ENCODE measurements around the gene TM9SF1.
"Not testable (repeated sequence)": the region's sequence is repeated elsewhere in the genome, so short reads cannot be mapped to it uniquely, and the experiment has no call there.

The TM9SF1 gene

DNA sequence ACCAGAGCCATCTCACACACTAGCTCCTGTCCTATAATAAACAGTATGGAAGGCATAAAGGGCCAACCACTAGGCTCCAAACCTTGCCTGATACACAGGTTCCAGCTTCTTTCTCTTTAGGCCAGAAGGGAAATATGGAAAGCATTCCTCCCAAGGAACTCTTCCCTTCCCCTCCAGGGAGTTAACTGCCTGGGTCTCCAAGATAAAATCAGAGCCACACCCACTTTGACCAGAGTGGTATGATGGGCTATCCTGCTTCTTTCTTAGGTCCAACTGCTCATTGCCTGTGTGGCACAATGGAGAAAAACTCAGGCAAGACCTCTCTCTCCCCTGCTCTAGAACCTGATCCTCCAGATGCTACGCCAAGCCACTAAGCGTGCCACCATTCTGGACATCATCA is 12.4 kb upstream of the TM9SF1 start:
- no peak overlapping the region for H3K27ac ChIP-seq
- in situ Hi-C loops (cut with HindIII; ENCODE audit: low pct_ligation_motif_present, low sequenced_read_pairs): no loop called here
- TF ChIP-seq, protein P1, sequence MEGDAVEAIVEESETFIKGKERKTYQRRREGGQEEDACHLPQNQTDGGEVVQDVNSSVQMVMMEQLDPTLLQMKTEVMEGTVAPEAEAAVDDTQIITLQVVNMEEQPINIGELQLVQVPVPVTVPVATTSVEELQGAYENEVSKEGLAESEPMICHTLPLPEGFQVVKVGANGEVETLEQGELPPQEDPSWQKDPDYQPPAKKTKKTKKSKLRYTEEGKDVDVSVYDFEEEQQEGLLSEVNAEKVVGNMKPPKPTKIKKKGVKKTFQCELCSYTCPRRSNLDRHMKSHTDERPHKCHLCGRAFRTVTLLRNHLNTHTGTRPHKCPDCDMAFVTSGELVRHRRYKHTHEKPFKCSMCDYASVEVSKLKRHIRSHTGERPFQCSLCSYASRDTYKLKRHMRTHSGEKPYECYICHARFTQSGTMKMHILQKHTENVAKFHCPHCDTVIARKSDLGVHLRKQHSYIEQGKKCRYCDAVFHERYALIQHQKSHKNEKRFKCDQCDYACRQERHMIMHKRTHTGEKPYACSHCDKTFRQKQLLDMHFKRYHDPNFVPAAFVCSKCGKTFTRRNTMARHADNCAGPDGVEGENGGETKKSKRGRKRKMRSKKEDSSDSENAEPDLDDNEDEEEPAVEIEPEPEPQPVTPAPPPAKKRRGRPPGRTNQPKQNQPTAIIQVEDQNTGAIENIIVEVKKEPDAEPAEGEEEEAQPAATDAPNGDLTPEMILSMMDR (IDR thresholded peaks at IDR 0.05; ENCODE audit: low read depth, low read length, missing control alignments): no peak
- H3K4me3 ChIP-seq (ENCODE audit: low read depth, low read length): no peak overlapping the region
- DNase-seq: no peak
- H3K27me3 ChIP-seq (replicated peaks): no peaks in the 10 kb centered on the region
- peaks cover 28% of the 10 kb centered on the region for H3K36me3 ChIP-seq (replicated peaks)

DNA sequence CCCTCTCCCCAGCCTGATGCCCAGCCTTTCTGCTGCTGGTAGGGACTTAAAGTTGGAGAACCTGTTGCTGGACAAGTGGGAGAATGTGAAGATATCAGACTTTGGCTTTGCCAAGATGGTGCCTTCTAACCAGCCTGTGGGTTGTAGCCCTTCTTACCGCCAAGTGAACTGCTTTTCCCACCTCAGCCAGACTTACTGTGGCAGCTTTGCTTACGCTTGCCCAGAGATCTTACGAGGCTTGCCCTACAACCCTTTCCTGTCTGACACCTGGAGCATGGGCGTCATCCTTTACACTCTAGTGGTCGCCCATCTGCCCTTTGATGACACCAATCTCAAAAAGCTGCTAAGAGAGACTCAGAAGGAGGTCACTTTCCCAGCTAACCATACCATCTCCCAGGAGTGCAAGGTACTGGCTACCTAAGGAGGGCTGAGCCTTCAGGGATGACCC is 11.9 kb upstream of the TM9SF1 start:
- in situ Hi-C loops (cut with HindIII; ENCODE audit: low pct_ligation_motif_present, low sequenced_read_pairs): no loop called here
- TF ChIP-seq, protein P1 (IDR thresholded peaks at IDR 0.05; ENCODE audit: low read depth, low read length, missing control alignments): no peak
- no peak overlapping the region for H3K27ac ChIP-seq
- H3K36me3 ChIP-seq (replicated peaks): peaks cover 30% of the 10 kb centered on the region
- no peak for DNase-seq
- no peak overlapping the region for H3K4me3 ChIP-seq (ENCODE audit: low read depth, low read length)
- H3K27me3 ChIP-seq (replicated peaks): no peaks in the 10 kb centered on the region

DNA sequence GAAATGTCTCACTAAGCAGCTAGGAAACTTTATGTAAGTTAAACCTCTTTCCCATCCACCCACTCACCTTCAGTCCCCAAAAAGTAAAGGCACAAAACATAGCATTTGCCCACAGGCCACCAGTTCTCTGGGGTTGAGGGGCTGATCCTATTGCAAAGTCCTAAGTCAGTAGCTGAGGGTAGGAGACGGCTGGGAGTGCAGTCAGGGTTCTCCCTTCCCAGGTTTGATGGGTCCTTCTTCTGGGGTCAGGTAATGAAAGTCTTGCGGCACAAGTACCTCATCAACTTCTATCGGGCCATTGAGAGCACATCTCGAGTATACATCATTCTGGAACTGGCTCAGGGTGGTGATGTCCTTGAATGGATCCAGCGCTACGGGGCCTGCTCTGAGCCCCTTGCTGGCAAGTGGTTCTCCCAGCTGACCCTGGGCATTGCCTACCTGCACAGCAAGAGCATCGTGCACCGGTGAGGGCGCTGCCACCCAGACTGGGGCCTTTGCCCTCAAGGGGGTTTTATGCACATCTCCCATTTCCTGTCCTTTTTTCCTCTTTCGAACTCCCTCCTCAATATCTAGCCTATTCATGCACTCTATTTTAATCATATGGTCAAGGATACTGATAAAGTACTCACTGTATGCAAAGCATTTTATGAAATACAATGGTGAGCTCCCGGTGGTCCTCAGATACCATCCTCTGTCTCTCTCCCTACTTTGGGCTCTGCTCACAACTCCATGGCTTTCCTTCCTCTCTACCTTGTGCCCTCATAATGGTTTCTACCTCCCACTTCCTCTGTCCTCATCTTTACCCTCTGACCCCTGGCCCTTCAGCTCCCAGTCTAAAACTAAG is 11.2 kb upstream of the TM9SF1 start:
- no peak overlapping the region for H3K4me3 ChIP-seq (ENCODE audit: low read depth, low read length)
- no peak overlapping the region for H3K27ac ChIP-seq
- H3K27me3 ChIP-seq (replicated peaks): no peaks in the 10 kb centered on the region
- no peak for DNase-seq
- in situ Hi-C loops (cut with HindIII; ENCODE audit: low pct_ligation_motif_present, low sequenced_read_pairs): no loop called here
- TF ChIP-seq, protein P1 (IDR thresholded peaks at IDR 0.05; ENCODE audit: low read depth, low read length, missing control alignments): no peak
- H3K36me3 ChIP-seq (replicated peaks): peaks cover 30% of the 10 kb centered on the region

DNA sequence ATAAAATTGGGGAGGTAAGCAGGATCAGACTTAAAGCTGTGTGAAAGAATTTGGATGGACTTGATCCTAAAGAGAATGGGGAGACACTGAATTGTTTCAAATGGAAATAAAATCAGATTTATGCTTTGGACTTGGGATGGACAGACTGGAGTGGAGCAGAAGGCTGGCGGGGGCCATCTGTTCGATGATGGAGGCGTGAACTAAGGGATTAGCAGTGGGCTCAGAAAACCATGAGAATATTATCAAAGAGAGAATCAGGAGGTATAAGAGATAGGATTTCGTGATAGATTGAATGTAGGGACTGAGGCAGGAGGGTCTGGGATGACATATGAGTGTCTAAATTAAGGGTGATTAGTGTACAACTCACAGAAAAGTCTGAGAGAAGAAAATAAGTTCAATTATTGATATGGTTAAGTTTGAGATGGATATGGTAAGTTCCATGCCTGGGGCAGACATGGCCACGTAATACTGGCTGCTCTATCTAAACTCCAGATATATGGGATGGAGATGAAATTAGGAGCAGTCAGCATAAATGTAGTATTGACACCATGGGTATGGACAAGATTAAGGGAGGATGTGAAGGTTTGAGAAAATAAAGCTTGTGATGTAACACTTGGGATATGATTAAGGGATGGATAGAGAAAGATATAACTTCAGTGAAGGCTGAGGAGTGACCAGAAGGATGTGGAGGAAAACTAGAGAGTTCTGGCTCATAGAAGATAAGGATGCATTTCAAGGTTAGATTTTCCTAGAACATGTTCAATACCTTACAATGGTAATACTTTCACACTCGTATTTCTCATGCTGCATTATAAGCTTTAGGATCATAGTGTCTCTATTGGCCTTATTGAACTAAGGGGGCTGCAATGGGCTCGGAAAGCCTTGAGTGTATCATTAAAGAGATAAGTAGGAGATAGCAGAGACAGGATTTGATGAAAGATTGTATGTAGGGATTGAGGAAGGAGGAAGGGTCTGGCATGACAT is 9.2 kb upstream of the TM9SF1 start:
- H3K27me3 ChIP-seq (replicated peaks): no peaks in the 10 kb centered on the region
- no peak overlapping the region for H3K4me3 ChIP-seq (ENCODE audit: low read depth, low read length)
- TF ChIP-seq, protein P1 (IDR thresholded peaks at IDR 0.05; ENCODE audit: low read depth, low read length, missing control alignments): no peak
- no peak for DNase-seq
- no peak overlapping the region for H3K27ac ChIP-seq
- peaks cover 17% of the 10 kb centered on the region for H3K36me3 ChIP-seq (replicated peaks)
- in situ Hi-C loops (cut with HindIII; ENCODE audit: low pct_ligation_motif_present, low sequenced_read_pairs): no loop called here

DNA sequence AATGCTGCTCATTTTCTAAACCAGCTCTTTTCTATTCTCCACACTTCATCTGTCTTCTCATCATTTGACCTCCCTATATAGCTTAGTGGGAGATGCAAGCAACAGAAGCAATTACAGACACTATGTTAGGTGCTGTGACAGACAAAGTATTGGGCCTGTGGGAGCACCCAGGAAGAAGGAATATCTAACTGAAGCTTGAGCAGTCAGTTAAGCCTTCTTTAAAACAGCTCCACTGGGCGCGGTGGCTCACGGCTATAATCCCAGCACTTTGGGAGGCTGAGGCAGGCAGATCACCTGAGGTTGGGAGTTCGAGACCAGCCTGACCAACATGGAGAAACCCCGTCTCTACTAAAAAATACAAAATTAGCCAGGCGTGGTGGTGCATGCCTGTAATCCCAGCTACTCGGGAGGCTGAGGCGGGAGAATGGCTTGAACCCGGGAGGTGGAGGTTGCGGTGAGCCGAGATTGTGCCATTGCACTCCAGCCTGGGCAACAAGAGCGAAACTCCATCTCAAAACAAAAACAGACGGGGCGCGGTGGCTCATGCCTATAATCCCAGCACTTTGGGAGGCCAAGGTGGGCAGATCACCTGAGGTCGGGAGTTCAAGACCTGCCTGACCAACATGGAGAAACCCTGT is 8.1 kb upstream of the TM9SF1 start:
- in situ Hi-C loops (cut with HindIII; ENCODE audit: low pct_ligation_motif_present, low sequenced_read_pairs); H3K27ac ChIP-seq; H3K4me3 ChIP-seq (ENCODE audit: low read depth, low read length); H3K27me3 ChIP-seq (replicated peaks); DNase-seq: not testable (repeated sequence)
- peaks cover 13% of the 10 kb centered on the region for H3K36me3 ChIP-seq (replicated peaks)

DNA sequence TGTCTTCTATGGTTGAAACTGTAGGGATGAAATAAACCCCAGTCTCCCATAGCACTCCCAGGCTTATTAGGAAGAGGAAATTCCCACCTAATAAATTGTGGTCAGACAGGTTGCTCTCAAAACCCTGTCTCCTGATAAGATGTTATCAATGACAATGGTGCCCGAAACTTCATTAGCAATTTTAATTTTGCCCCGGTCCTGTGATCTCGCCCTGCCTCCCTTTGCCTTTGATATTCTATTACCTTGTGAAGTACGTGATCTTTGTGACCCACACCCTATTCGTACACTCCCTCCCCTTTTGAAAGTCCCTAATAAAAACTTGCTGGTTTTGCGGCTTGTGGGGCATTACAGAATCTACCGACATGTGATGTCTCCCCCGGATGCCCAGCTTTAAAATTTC is 7.3 kb upstream of the TM9SF1 start:
- H3K36me3 ChIP-seq (replicated peaks): peaks cover 10% of the 10 kb centered on the region
- H3K27me3 ChIP-seq (replicated peaks); H3K4me3 ChIP-seq (ENCODE audit: low read depth, low read length); in situ Hi-C loops (cut with HindIII; ENCODE audit: low pct_ligation_motif_present, low sequenced_read_pairs); H3K27ac ChIP-seq; DNase-seq: not testable (repeated sequence)

Measured in brain microvascular endothelial cell (primary cell).